Measurements from ENCODE around the gene MS4A10. TPM values are rescaled to one million over a fixed set of nuclear protein-coding genes. Genes with fewer than 3 reads are reported as not detected.

Gene MS4A10
- total and polyA plus RNA-seq, 8 donors, result 0.18 TPM; not detected in 7

GRCh38 chr11:60743058-60743457 lies 42.1 kb upstream of the MS4A10 start:
- Histone ChIP-seq H3K36me3 (no peaks in the 10 kb centered on the region), H3K9me3 (peaks cover 0 to 7% (median 0%) of the 10 kb centered on the region in 4 donors), H3K4me3 (no peak overlapping the region), H3K27ac (no peak overlapping the region), H3K4me1 (no peaks in the 10 kb centered on the region), H3K27me3 (no peaks in the 10 kb centered on the region)
- intact Hi-C loops (cut with DNase I; ENCODE audit: low total_unique reads), result no loop called here
- DNase-seq, result peak in 1 of 2 donors; percentile 35
- TF ChIP-seq CTCF (IDR thresholded peaks at IDR 0.05) (no peak), EP300 (IDR thresholded peaks at IDR 0.05) (no peak), POLR2A (IDR thresholded peaks at IDR 0.05) (no peak), POLR2AphosphoS5 (IDR thresholded peaks at IDR 0.05) (no peak)
- 47 to 74% (median 65%) methylated on average over 1 of the region's 1 CpG for WGBS, 5 donors

- intact Hi-C loops (cut with DNase I; ENCODE audit: low total_unique reads), result no loop called here
- 52 to 91% (median 76%) methylated on average over 5 of the region's 5 CpGs for WGBS, 5 donors
- Histone ChIP-seq H3K36me3 (no peaks in the 10 kb centered on the region), H3K4me1 (no peaks in the 10 kb centered on the region), H3K4me3 (no peak overlapping the region), H3K27me3 (peaks cover 0 to under 1% (median 0%) of the 10 kb centered on the region in 3 donors), H3K27ac (no peak overlapping the region), H3K9me3 (peaks cover 0 to 7% (median 0%) of the 10 kb centered on the region in 4 donors)
- TF ChIP-seq EP300 (IDR thresholded peaks at IDR 0.05), result no peak
- TF ChIP-seq POLR2AphosphoS5 (IDR thresholded peaks at IDR 0.05), result no peak
- TF ChIP-seq CTCF (IDR thresholded peaks at IDR 0.05), result no peak
- TF ChIP-seq POLR2A (IDR thresholded peaks at IDR 0.05), result no peak
- DNase-seq, result no peak
Measured at GRCh38 chr11:60744114-60744513, 41.0 kb upstream of the MS4A10 start.

GRCh38 chr11:60747359-60747873 lies 37.7 kb upstream of the MS4A10 start:
- H3K27ac ChIP-seq, result no peak overlapping the region
- no peak overlapping the region for H3K4me3 ChIP-seq
- H3K4me1 ChIP-seq, result no peaks in the 10 kb centered on the region
- no peak for DNase-seq
- intact Hi-C loops (cut with DNase I; ENCODE audit: low total_unique reads), result no loop called here
- no peaks in the 10 kb centered on the region for H3K36me3 ChIP-seq
- H3K27me3 ChIP-seq, result peaks cover 0 to 22% (median 0%) of the 10 kb centered on the region in 3 donors
- peaks cover 0 to 2% (median 0%) of the 10 kb centered on the region in 4 donors for H3K9me3 ChIP-seq
- TF ChIP-seq CTCF (IDR thresholded peaks at IDR 0.05) (no peak), EP300 (IDR thresholded peaks at IDR 0.05) (no peak), POLR2AphosphoS5 (IDR thresholded peaks at IDR 0.05) (no peak), POLR2A (IDR thresholded peaks at IDR 0.05) (peak in 1 of 4 donors; percentile 38)
- 95 to 97% (median 97%) methylated on average over 11 to 14 of the region's 14 CpGs for WGBS, 5 donors

- TF ChIP-seq POLR2A (IDR thresholded peaks at IDR 0.05) (no peak), POLR2AphosphoS5 (IDR thresholded peaks at IDR 0.05) (no peak), EP300 (IDR thresholded peaks at IDR 0.05) (no peak), CTCF (IDR thresholded peaks at IDR 0.05) (no peak)
Measured at GRCh38 chr11:60748225-60748624, 36.9 kb upstream of the MS4A10 start.

More at GRCh38 chr11:60748225-60748624, 36.9 kb upstream of the MS4A10 start:
- Histone ChIP-seq H3K9me3 (no peaks in the 10 kb centered on the region), H3K27ac (no peak overlapping the region), H3K4me1 (no peaks in the 10 kb centered on the region), H3K4me3 (no peak overlapping the region), H3K27me3 (peaks cover 0 to 22% (median 0%) of the 10 kb centered on the region in 3 donors), H3K36me3 (no peaks in the 10 kb centered on the region)
- no peak for DNase-seq
- intact Hi-C loops (cut with DNase I; ENCODE audit: low total_unique reads), result no loop called here
- WGBS, 5 donors, result 86 to 92% (median 89%) methylated on average over 17 of the region's 17 CpGs

Measured in stomach (tissue), 9 donors.